GM23338 (cell line): Measurements from ENCODE around the gene RXFP3. TPM values are rescaled to one million over a fixed set of nuclear protein-coding genes. Genes with fewer than 3 reads are reported as not detected.

Experiments used
- ATAC-seq: fragments of 200-7000 bp; cut with Tn5 transposase; 3 replicates; pipeline ENCODE4 v1.9.1; 2020
- DNase-seq: peaks from one replicate; pipeline ENCODE4 v3.0.0-alpha.2; 2015; ENCODE audit warnings: low spot score
- H2AFZ ChIP-seq: fragments of 200-600 bp; sonication (generic); 2 replicates; pipeline ENCODE4 v1.8.0; 2016; ENCODE audit warnings: antibody characterized with exemption, mild to moderate bottlenecking, moderate library complexity
- H3F3A ChIP-seq: fragments of 200-600 bp; sonication (generic); replicated peaks from 2 replicates; pipeline ENCODE4 v1.8.0; 2017; ENCODE audit warnings: antibody characterized with exemption, mixed run types, low read depth
- H3K27ac ChIP-seq: fragments of 200-600 bp; sonication (generic); 2 replicates; pipeline ENCODE4 v1.6.1; 2016; ENCODE audit warnings: low read depth
- H3K27me3 ChIP-seq: fragments of 200-600 bp; sonication (generic); 2 replicates; pipeline ENCODE4 v1.8.0; 2016; ENCODE audit warnings: mild to moderate bottlenecking, mixed run types, moderate library complexity; ENCODE audit not compliant: insufficient read depth
- H3K36me3 ChIP-seq: fragments of 200-600 bp; sonication (generic); 2 replicates; pipeline ENCODE4 v1.8.0; 2016; ENCODE audit warnings: mild to moderate bottlenecking; ENCODE audit not compliant: insufficient read depth
- H3K4me1 ChIP-seq: fragments of 200-600 bp; sonication (generic); 2 replicates; pipeline ENCODE4 v1.8.0; 2016; ENCODE audit warnings: mild to moderate bottlenecking, moderate library complexity; ENCODE audit not compliant: insufficient read depth
- H3K4me2 ChIP-seq: fragments of 200-600 bp; sonication (generic); 2 replicates; pipeline ENCODE4 v1.7.1; 2017; ENCODE audit warnings: mixed run types
- H3K4me3 ChIP-seq: fragments of 200-600 bp; sonication (generic); 2 replicates; pipeline ENCODE4 v1.6.1; 2016; ENCODE audit warnings: mixed run types
- H3K79me2 ChIP-seq: fragments of 200-600 bp; sonication (generic); replicated peaks from 2 replicates; pipeline ENCODE4 v1.8.0; 2017; ENCODE audit warnings: mild to moderate bottlenecking; ENCODE audit not compliant: insufficient read depth
- H3K9me2 ChIP-seq: fragments of 200-600 bp; sonication (generic); 2 replicates; pipeline ENCODE4 v1.8.0; 2017; ENCODE audit not compliant: insufficient read depth
- H4K20me1 ChIP-seq: fragments of 200-600 bp; sonication (generic); replicated peaks from 2 replicates; pipeline ENCODE4 v1.8.0; 2017; ENCODE audit warnings: mild to moderate bottlenecking; ENCODE audit not compliant: insufficient read depth
- H3K27ac Mint-ChIP-seq: 2 replicates; pipeline ENCODE4 v1.8.0; 2020; ENCODE audit warnings: inconsistent platforms, mild to moderate bottlenecking, moderate library complexity, mixed read lengths
- H3K27me3 Mint-ChIP-seq: 3 replicates; pipeline ENCODE4 v1.8.0; 2022; ENCODE audit warnings: low read depth, mild to moderate bottlenecking, moderate library complexity, mixed read lengths, inconsistent platforms; ENCODE audit not compliant: insufficient read depth, poor library complexity
- H3K36me3 Mint-ChIP-seq: 3 replicates; pipeline ENCODE4 v1.8.0; 2021; ENCODE audit warnings: low read depth, mild to moderate bottlenecking, inconsistent platforms, moderate library complexity, mixed read lengths
- H3K4me1 Mint-ChIP-seq: 3 replicates; pipeline ENCODE4 v1.8.0; 2020; ENCODE audit warnings: mild to moderate bottlenecking, inconsistent platforms, mixed read lengths
- H3K4me3 Mint-ChIP-seq: 3 replicates; pipeline ENCODE4 v1.8.0; 2021; ENCODE audit warnings: moderate library complexity, mild to moderate bottlenecking, inconsistent platforms, mixed read lengths
- H3K9me3 Mint-ChIP-seq: 3 replicates; pipeline ENCODE4 v1.8.0; 2020; ENCODE audit warnings: moderate library complexity, mild to moderate bottlenecking, inconsistent platforms, mixed read lengths
- EZH2phosphoT487 ChIP-seq: fragments of 200-600 bp; sonication (generic); IDR thresholded peaks from one replicate; pipeline ENCODE4 v1.8.1; 2018; ENCODE audit warnings: antibody characterized with exemption; ENCODE audit not compliant: unreplicated experiment
- POLR2AphosphoS5 ChIP-seq: IDR thresholded peaks from 2 replicates; pipeline ENCODE4 v1.6.1; 2016; ENCODE audit warnings: antibody characterized with exemption, low read depth
- ZNF114 ChIP-seq: fragments of 250-450 bp; sonication (Bioruptor Pico); IDR thresholded peaks from 2 replicates; pipeline ENCODE4 v1.5.0; 2020; ENCODE audit warnings: mild to moderate bottlenecking, moderate library complexity
- ZNF331 ChIP-seq: fragments of 250-450 bp; sonication (Bioruptor Pico); IDR thresholded peaks from 2 replicates; pipeline ENCODE4 v1.5.0; 2020; ENCODE audit warnings: low read depth, mild to moderate bottlenecking, moderate library complexity
- polyA plus RNA-seq: library from polyadenylated mRNA; unstranded; fragments of >200 nt; fragmentation: Nextera tagmentation; extraction: Ambion mirVana; gene quantifications from 2 replicates; pipeline ENCODE4 v1.2.1, GENCODE V29; 2016
- total RNA-seq: library from RNA; depleted of rRNA; stranded (reverse); fragments of >200 nt; shearing (Covaris generic); gene quantifications from 2 replicates; pipeline ENCODE4 v1.2.3, GENCODE V29; 2014
- TF ChIP-seq, protein P1 (sequence below): IDR thresholded peaks from one replicate; pipeline ENCODE4 v1.6.1; 2018; ENCODE audit warnings: antibody characterized with exemption; ENCODE audit not compliant: unreplicated experiment
- TF ChIP-seq, protein P2 (sequence below): IDR thresholded peaks from 2 replicates; pipeline ENCODE4 v1.6.1; 2016; ENCODE audit warnings: antibody characterized with exemption
- TF ChIP-seq, protein P3 (sequence below): fragments of 250-450 bp; sonication (Bioruptor Pico); IDR thresholded peaks from 2 replicates; pipeline ENCODE4 v1.5.0; 2020; ENCODE audit warnings: mild to moderate bottlenecking, moderate library complexity

RXFP3 gene
- total and polyA plus RNA-seq, 2 experiments from 2014 or later = not detected

DNA sequence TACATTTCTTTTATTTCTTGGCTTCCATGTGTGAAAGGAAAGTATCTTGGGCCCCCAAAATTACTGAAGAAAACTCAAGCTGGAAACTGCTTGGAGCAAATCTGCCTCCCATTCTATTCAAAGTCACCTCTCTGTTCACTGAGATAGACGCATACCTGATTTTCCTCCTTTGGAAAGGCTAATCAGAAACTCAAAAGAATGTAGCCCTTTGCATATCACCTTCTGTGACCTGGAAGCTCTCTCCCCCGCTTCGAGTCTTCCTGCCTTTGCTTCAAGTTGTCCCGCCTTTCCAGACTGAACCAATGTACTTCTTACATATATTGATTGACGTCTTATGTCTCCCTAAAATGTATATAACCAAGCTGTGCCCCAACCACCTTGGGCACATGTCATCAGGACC is 5.0 kb upstream of the RXFP3 start (continued):
- TF ChIP-seq POLR2AphosphoS5 (no peak), ZNF114 (CRISPR knock-in tag) (no peak), EZH2phosphoT487 (no peak), ZNF331 (CRISPR knock-in tag) (no peak)
- TF ChIP-seq, protein P1, sequence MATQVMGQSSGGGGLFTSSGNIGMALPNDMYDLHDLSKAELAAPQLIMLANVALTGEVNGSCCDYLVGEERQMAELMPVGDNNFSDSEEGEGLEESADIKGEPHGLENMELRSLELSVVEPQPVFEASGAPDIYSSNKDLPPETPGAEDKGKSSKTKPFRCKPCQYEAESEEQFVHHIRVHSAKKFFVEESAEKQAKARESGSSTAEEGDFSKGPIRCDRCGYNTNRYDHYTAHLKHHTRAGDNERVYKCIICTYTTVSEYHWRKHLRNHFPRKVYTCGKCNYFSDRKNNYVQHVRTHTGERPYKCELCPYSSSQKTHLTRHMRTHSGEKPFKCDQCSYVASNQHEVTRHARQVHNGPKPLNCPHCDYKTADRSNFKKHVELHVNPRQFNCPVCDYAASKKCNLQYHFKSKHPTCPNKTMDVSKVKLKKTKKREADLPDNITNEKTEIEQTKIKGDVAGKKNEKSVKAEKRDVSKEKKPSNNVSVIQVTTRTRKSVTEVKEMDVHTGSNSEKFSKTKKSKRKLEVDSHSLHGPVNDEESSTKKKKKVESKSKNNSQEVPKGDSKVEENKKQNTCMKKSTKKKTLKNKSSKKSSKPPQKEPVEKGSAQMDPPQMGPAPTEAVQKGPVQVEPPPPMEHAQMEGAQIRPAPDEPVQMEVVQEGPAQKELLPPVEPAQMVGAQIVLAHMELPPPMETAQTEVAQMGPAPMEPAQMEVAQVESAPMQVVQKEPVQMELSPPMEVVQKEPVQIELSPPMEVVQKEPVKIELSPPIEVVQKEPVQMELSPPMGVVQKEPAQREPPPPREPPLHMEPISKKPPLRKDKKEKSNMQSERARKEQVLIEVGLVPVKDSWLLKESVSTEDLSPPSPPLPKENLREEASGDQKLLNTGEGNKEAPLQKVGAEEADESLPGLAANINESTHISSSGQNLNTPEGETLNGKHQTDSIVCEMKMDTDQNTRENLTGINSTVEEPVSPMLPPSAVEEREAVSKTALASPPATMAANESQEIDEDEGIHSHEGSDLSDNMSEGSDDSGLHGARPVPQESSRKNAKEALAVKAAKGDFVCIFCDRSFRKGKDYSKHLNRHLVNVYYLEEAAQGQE = no peak
- TF ChIP-seq, protein P2, sequence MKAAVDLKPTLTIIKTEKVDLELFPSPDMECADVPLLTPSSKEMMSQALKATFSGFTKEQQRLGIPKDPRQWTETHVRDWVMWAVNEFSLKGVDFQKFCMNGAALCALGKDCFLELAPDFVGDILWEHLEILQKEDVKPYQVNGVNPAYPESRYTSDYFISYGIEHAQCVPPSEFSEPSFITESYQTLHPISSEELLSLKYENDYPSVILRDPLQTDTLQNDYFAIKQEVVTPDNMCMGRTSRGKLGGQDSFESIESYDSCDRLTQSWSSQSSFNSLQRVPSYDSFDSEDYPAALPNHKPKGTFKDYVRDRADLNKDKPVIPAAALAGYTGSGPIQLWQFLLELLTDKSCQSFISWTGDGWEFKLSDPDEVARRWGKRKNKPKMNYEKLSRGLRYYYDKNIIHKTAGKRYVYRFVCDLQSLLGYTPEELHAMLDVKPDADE = no peak

DNA sequence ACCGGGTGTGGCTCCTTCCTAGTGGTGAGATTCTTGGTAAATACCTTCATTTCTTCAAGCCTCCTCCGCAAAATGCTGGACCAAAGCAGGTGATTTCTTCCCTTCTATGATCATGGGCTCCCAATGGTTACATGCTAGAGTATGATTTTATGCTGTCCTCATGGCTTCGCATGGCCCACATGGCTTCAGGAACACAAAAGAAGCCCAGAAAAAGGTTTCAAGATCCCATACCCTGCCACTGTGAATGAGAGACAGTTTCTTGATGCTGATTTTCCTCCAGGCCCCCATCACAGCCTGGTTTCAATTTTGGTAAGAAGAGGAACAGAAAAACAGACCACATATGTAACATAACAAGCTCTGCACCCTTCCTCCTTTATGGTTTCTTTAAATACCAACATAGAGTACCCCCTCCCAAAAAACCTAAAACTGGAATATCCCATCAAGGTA is 2.4 kb upstream of the RXFP3 start:
- Histone ChIP-seq H3K27ac (no peak overlapping the region), H4K20me1 (no peaks in the 10 kb centered on the region), H3K4me2 (no peak overlapping the region), H3K9me2 (peaks cover 13% of the 10 kb centered on the region), H3K36me3 (no peaks in the 10 kb centered on the region), H2AFZ (no peak overlapping the region), H3K4me1 (peaks cover 33% of the 10 kb centered on the region), H3F3A (no peaks in the 10 kb centered on the region), H3K4me3 (no peak overlapping the region), H3K79me2 (no peaks in the 10 kb centered on the region), H3K27me3 (peaks cover 15% of the 10 kb centered on the region)
- DNase-seq (no peak), ATAC-seq (no peak)
- no peak overlapping the region for H3K27ac Mint-ChIP-seq
- TF ChIP-seq ZNF114 (CRISPR knock-in tag) = no peak
- TF ChIP-seq, protein P2 = no peak
- TF ChIP-seq, protein P3, sequence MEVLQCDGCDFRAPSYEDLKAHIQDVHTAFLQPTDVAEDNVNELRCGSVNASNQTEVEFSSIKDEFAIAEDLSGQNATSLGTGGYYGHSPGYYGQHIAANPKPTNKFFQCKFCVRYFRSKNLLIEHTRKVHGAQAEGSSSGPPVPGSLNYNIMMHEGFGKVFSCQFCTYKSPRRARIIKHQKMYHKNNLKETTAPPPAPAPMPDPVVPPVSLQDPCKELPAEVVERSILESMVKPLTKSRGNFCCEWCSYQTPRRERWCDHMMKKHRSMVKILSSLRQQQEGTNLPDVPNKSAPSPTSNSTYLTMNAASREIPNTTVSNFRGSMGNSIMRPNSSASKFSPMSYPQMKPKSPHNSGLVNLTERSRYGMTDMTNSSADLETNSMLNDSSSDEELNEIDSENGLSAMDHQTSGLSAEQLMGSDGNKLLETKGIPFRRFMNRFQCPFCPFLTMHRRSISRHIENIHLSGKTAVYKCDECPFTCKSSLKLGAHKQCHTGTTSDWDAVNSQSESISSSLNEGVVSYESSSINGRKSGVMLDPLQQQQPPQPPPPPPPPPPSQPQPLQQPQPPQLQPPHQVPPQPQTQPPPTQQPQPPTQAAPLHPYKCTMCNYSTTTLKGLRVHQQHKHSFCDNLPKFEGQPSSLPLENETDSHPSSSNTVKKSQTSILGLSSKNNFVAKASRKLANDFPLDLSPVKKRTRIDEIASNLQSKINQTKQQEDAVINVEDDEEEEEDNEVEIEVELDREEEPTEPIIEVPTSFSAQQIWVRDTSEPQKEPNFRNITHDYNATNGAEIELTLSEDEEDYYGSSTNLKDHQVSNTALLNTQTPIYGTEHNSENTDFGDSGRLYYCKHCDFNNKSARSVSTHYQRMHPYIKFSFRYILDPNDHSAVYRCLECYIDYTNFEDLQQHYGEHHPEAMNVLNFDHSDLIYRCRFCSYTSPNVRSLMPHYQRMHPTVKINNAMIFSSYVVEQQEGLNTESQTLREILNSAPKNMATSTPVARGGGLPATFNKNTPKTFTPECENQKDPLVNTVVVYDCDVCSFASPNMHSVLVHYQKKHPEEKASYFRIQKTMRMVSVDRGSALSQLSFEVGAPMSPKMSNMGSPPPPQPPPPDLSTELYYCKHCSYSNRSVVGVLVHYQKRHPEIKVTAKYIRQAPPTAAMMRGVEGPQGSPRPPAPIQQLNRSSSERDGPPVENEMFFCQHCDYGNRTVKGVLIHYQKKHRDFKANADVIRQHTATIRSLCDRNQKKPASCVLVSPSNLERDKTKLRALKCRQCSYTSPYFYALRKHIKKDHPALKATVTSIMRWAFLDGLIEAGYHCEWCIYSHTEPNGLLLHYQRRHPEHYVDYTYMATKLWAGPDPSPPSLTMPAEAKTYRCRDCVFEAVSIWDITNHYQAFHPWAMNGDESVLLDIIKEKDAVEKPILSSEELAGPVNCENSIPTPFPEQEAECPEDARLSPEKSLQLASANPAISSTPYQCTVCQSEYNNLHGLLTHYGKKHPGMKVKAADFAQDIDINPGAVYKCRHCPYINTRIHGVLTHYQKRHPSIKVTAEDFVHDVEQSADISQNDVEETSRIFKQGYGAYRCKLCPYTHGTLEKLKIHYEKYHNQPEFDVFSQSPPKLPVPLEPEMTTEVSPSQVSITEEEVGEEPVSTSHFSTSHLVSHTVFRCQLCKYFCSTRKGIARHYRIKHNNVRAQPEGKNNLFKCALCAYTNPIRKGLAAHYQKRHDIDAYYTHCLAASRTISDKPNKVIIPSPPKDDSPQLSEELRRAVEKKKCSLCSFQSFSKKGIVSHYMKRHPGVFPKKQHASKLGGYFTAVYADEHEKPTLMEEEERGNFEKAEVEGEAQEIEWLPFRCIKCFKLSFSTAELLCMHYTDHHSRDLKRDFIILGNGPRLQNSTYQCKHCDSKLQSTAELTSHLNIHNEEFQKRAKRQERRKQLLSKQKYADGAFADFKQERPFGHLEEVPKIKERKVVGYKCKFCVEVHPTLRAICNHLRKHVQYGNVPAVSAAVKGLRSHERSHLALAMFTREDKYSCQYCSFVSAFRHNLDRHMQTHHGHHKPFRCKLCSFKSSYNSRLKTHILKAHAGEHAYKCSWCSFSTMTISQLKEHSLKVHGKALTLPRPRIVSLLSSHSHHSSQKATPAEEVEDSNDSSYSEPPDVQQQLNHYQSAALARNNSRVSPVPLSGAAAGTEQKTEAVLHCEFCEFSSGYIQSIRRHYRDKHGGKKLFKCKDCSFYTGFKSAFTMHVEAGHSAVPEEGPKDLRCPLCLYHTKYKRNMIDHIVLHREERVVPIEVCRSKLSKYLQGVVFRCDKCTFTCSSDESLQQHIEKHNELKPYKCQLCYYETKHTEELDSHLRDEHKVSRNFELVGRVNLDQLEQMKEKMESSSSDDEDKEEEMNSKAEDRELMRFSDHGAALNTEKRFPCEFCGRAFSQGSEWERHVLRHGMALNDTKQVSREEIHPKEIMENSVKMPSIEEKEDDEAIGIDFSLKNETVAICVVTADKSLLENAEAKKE (CRISPR knock-in tag) = no peak
- H3K36me3 Mint-ChIP-seq = no peaks in the 10 kb centered on the region
- H3K4me1 Mint-ChIP-seq = peaks cover 36% of the 10 kb centered on the region
- peaks cover 13% of the 10 kb centered on the region for H3K27me3 Mint-ChIP-seq
- H3K4me3 Mint-ChIP-seq = no peak overlapping the region
- H3K9me3 Mint-ChIP-seq = no peaks in the 10 kb centered on the region
